ENCODE results near the gene PRKCA. TPM values are rescaled to one million over a fixed set of nuclear protein-coding genes. Genes with fewer than 3 reads are reported as not detected.
"Not testable (repeated sequence)": the region's sequence is repeated elsewhere in the genome, so short reads cannot be mapped to it uniquely, and the experiment has no call there.

The PRKCA gene
- 3.9 TPM for total RNA-seq

GRCh38 chr17:66301864-66302741 lies at the start of gene PRKCA:
PRKCA (plus strand) TSS chr17:66302613.
- DNase-seq: peak; percentile 40

GRCh38 chr17:66253458-66253857 lies 49.0 kb upstream of the PRKCA start:
- not testable (repeated sequence) for DNase-seq

GRCh38 chr17:66255112-66255511 lies 47.3 kb upstream of the PRKCA start:
- DNase-seq: peak; percentile 63

GRCh38 chr17:66255527-66255971 lies 46.9 kb upstream of the PRKCA start:
- no peak for DNase-seq

GRCh38 chr17:66260275-66260674 lies 42.1 kb upstream of the PRKCA start:
- no peak for DNase-seq

- DNase-seq: no peak
Measured at GRCh38 chr17:66260688-66261087, 41.7 kb upstream of the PRKCA start.

- DNase-seq: no peak
Measured at GRCh38 chr17:66262767-66263166, 39.6 kb upstream of the PRKCA start.

GRCh38 chr17:66264696-66265095 lies 37.7 kb upstream of the PRKCA start:
- DNase-seq: no peak

GRCh38 chr17:66268247-66268927 lies 34.0 kb upstream of the PRKCA start:
- DNase-seq: no peak

- DNase-seq: no peak
Measured at GRCh38 chr17:66270106-66270505, 32.3 kb upstream of the PRKCA start.

GRCh38 chr17:66271512-66271911 lies 30.9 kb upstream of the PRKCA start:
- DNase-seq: no peak

GRCh38 chr17:66272811-66273585 lies 29.4 kb upstream of the PRKCA start:
- DNase-seq: peak; percentile 3

- no peak for DNase-seq
Measured at GRCh38 chr17:66273586-66273848, 28.9 kb upstream of the PRKCA start.

GRCh38 chr17:66275651-66276050 lies 26.8 kb upstream of the PRKCA start:
- DNase-seq: no peak

- DNase-seq: no peak
Measured at GRCh38 chr17:66276328-66276937, 26.0 kb upstream of the PRKCA start.

GRCh38 chr17:66277191-66277590 lies 25.2 kb upstream of the PRKCA start:
- DNase-seq: no peak

- DNase-seq: no peak
Measured at GRCh38 chr17:66281661-66282369, 20.6 kb upstream of the PRKCA start.

- DNase-seq: no peak
Measured at GRCh38 chr17:66283296-66283934, 19.0 kb upstream of the PRKCA start.

GRCh38 chr17:66283971-66284370 lies 18.4 kb upstream of the PRKCA start:
- DNase-seq: no peak

GRCh38 chr17:66285149-66285548 lies 17.3 kb upstream of the PRKCA start:
- DNase-seq: no peak

- DNase-seq: no peak
Measured at GRCh38 chr17:66287911-66288310, 14.5 kb upstream of the PRKCA start.

Measured in skin of body (tissue), 2 donors.